Tibial nerve (tissue), 4 donors: ENCODE data around the gene LSP1. TPM values are rescaled to one million over a fixed set of nuclear protein-coding genes. Genes with fewer than 3 reads are reported as not detected.

Experiments
- DNase-seq, 2 donors: peaks; one replicate each; pipeline ENCODE4 v3.0.0-alpha.2; 2019; ENCODE audit warnings: low spot score in 2 of 2
- H3K27ac ChIP-seq, 4 donors: fragments of 200-600 bp; sonication (generic) in 3 of 4; one replicate each; pipeline ENCODE4 v1.5.1; 2017 to 2019; ENCODE audit warnings: mild to moderate bottlenecking in 1 of 4
- H3K27me3 ChIP-seq, 2 donors: fragments of 200-600 bp; sonication (generic) in 1 of 2; one replicate each; pipeline versions ENCODE4 v1.5.1 to v1.6.0; 2017 to 2019
- H3K36me3 ChIP-seq, 3 donors: fragments of 200-600 bp; sonication (generic); one replicate each; pipeline ENCODE4 v1.5.1; 2018 to 2019
- H3K4me1 ChIP-seq, 4 donors: fragments of 200-600 bp; sonication (generic) in 3 of 4; one replicate each; pipeline ENCODE4 v1.5.1; 2017 to 2019
- H3K4me3 ChIP-seq, 4 donors: fragments of 200-600 bp; sonication (generic) in 3 of 4; one replicate each; pipeline ENCODE4 v1.5.1; 2017 to 2019; ENCODE audit warnings: mild to moderate bottlenecking in 1 of 4, moderate library complexity in 1 of 4
- H3K9me3 ChIP-seq, 4 donors: fragments of 200-600 bp; sonication (generic) in 3 of 4; one replicate each; pipeline ENCODE4 v1.5.1; 2017 to 2019
- EP300 ChIP-seq, 2 donors: sonication (generic); formaldehyde crosslinking; IDR thresholded peaks; one replicate each; pipeline ENCODE4 v1.6.1; 2017; ENCODE audit warnings: antibody characterized with exemption in 2 of 2, mild to moderate bottlenecking in 1 of 2
- POLR2A ChIP-seq, 2 donors: fragments of 450-650 bp; IDR thresholded peaks; one replicate each; pipeline ENCODE4 v1.6.1; 2017; ENCODE audit warnings: antibody characterized with exemption in 2 of 2, mild to moderate bottlenecking in 2 of 2, moderate library complexity in 2 of 2
- WGBS, 2 donors: methylation state at CpG; one replicate each; pipeline ENCODE4 v1.1.5; 2018; 5-methylcytosine and 5-hydroxymethylcytosine counted together
- total RNA-seq, 4 donors: library from RNA; depleted of rRNA; stranded (reverse); fragments of >200 nt; gene quantifications; one replicate each; pipeline ENCODE4 v1.1.0, GENCODE V29; 2016
- TF ChIP-seq, protein P1 (sequence below), 5 experiments: fragments of 200-600 bp in 3 of 5; fragments of 450-650 bp in 2 of 5; sonication (generic) in 3 of 5; IDR thresholded peaks; one replicate each; pipeline ENCODE4 v1.5.1; 2016 to 2019; ENCODE audit warnings: antibody characterized with exemption in 5 of 5, mild to moderate bottlenecking in 3 of 5, moderate library complexity in 2 of 5

LSP1 gene
- total RNA-seq, 4 donors from 2014 or later: 36.9 to 69.0 (median 50.2) TPM

DNA sequence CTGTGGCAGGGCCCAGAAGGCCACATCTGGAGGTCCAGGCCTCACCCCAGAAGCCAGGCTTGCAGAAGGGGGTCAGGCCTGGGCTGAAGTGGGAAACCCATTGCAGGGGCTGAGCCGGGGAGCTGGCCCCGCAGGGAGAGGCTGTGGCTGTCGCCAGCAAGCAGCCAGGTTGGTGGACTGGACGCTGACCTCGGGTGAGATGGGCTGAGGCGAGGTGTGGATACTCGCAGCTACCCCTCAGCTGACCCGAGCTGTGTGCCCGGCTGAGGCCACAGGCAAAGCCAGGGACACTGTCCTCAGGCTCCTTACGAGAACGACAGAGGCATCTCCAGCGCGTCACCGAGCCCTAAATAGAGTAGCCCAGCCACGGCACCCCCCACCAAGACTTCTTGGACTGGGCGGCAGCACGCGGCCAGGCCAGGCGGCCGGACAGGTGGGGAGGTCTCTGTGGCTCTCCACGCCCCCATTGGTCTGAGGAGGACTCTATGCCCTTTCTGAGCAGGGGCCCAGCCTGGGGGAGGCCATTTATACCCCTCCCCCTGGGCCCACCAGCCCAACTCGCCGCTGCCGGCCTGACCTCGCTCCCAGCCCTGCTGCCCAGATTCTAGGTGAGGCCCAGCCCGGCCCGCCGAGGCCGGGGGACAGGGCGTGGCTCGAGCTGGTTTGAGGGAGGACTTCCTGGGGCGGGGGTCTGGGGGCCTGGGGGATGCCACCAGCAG, 14.3 kb upstream of the LSP1 start, which contains the start of gene TNNI2:
Gene TNNI2 (plus strand): TSS at position 556 of the 719 bp plus-strand sequence. CDS start 716 bp downstream, outside the sequence.
- DNase-seq: no peak
- H3K27ac ChIP-seq: peak within 1 kb of the TSS in 1 of 4 donors; percentile 34
- H3K27me3 ChIP-seq: no peaks in the 10 kb centered on the region
- WGBS, 2 donors: 84 to 89% methylated on average over 22 to 27 of the region's 32 CpGs
- no peaks in the 10 kb centered on the region for H3K36me3 ChIP-seq
- H3K4me1 ChIP-seq: peaks cover 0 to 15% (median 8%) of the 10 kb centered on the region in 4 donors
- no peak within 1 kb of the TSS for H3K4me3 ChIP-seq
- no peaks in the 10 kb centered on the region for H3K9me3 ChIP-seq
- TF ChIP-seq, protein P1, sequence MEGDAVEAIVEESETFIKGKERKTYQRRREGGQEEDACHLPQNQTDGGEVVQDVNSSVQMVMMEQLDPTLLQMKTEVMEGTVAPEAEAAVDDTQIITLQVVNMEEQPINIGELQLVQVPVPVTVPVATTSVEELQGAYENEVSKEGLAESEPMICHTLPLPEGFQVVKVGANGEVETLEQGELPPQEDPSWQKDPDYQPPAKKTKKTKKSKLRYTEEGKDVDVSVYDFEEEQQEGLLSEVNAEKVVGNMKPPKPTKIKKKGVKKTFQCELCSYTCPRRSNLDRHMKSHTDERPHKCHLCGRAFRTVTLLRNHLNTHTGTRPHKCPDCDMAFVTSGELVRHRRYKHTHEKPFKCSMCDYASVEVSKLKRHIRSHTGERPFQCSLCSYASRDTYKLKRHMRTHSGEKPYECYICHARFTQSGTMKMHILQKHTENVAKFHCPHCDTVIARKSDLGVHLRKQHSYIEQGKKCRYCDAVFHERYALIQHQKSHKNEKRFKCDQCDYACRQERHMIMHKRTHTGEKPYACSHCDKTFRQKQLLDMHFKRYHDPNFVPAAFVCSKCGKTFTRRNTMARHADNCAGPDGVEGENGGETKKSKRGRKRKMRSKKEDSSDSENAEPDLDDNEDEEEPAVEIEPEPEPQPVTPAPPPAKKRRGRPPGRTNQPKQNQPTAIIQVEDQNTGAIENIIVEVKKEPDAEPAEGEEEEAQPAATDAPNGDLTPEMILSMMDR (IDR thresholded peaks at IDR 0.05): no peak
- no peak for TF ChIP-seq POLR2A (IDR thresholded peaks at IDR 0.05)
- no peak for TF ChIP-seq EP300 (IDR thresholded peaks at IDR 0.05)

DNA sequence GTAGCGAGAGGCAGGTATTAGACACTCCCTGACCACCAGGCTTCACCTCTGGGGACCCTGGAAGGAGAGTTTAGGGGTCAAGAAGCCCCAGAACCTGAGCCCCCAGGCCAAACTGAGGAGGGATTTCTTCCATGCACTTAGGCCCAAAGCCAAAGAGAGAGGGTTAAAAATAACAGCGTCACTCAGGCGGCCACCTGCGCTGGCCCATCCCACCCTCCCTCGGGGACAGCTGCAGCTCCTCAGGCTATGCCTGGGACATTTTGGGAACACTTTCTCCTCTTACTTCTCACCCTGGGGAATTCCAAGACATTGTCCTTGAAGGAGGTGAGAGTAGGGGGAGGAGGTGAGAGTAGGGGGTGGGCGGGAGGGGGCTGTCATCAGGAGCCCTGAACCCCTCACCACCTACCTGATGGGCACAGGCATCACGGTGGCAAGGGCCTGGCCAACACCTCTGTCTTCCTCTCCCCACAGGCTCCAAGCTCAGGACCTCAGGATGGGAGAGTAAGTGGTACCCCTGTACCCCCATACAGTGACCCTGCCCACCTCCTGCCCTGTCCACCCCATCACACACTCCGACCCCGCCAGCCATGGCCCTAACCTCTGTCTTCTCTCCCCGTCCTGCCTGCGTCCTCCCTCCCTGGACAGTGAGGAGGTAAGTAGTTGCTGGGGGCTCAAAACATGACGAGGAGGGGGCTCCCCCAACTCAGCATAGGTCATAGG, 13.5 kb upstream of the LSP1 start:
- no peaks in the 10 kb centered on the region for H3K27me3 ChIP-seq
- DNase-seq: no peak
- no peak overlapping the region for H3K4me3 ChIP-seq
- H3K4me1 ChIP-seq: peaks cover 0 to 20% (median 10%) of the 10 kb centered on the region in 4 donors
- no peaks in the 10 kb centered on the region for H3K36me3 ChIP-seq
- H3K9me3 ChIP-seq: no peaks in the 10 kb centered on the region
- TF ChIP-seq, protein P1 (IDR thresholded peaks at IDR 0.05): no peak
- TF ChIP-seq EP300 (IDR thresholded peaks at IDR 0.05): no peak
- no peak for TF ChIP-seq POLR2A (IDR thresholded peaks at IDR 0.05)
- peak overlapping the region in 1 of 4 donors; percentile 3 for H3K27ac ChIP-seq
- WGBS, 2 donors: 77 to 81% methylated on average over 11 to 12 of the region's 12 CpGs

DNA sequence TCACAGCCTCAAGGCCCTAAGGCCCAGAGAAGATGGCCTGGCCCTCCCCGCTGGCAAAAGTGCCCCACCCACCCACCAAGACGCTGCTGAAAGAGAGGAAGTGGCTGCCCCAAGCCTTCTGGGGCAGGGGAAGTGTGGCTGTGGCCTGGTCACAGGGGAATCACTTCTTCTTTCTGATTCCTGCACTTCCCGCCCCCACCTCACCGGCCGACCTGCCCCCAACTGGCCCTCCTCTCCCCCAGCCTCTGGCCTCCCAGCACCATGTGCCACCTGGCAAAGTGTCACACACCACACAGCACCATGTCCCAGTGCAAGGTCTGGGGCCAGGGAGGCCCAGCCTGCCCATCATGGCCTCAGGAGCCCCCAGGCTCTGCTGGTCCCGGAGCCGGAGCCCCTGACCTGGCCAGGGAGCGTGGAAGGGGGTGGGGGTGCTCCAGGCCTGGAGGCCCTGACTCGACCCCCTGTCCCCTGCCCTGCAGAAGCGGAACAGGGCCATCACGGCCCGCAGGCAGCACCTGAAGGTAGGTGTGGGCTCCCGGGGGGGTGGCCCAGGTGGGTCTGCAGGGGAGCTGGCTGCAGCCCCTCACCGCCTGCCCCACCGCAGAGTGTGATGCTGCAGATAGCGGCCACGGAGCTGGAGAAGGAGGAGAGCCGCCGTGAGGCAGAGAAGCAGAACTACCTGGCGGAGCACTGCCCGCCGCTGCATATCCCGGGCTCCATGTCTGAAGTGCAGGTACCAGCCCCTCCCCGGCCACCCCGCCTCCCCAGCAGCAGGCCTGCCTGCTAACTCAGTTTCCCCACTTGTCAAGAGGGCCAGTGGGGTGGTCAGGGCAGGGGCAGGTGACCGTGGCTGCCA, 12.7 kb upstream of the LSP1 start:
- peak in 1 of 2 donors; percentile 44 for DNase-seq
- Histone ChIP-seq H3K27ac (peak overlapping the region in 2 of 4 donors; percentile 26 to 55), H3K36me3 (no peaks in the 10 kb centered on the region), H3K4me3 (peak overlapping the region in 1 of 4 donors; percentile 25), H3K9me3 (no peaks in the 10 kb centered on the region), H3K27me3 (no peaks in the 10 kb centered on the region), H3K4me1 (peaks cover 0 to 26% (median 13%) of the 10 kb centered on the region in 4 donors)
- WGBS, 2 donors: 72 to 79% methylated on average over 15 to 26 of the region's 26 CpGs
- TF ChIP-seq EP300 (IDR thresholded peaks at IDR 0.05) (peak; percentile 14 to 35), POLR2A (IDR thresholded peaks at IDR 0.05) (no peak)
- TF ChIP-seq, protein P1 (IDR thresholded peaks at IDR 0.05): no peak

DNA sequence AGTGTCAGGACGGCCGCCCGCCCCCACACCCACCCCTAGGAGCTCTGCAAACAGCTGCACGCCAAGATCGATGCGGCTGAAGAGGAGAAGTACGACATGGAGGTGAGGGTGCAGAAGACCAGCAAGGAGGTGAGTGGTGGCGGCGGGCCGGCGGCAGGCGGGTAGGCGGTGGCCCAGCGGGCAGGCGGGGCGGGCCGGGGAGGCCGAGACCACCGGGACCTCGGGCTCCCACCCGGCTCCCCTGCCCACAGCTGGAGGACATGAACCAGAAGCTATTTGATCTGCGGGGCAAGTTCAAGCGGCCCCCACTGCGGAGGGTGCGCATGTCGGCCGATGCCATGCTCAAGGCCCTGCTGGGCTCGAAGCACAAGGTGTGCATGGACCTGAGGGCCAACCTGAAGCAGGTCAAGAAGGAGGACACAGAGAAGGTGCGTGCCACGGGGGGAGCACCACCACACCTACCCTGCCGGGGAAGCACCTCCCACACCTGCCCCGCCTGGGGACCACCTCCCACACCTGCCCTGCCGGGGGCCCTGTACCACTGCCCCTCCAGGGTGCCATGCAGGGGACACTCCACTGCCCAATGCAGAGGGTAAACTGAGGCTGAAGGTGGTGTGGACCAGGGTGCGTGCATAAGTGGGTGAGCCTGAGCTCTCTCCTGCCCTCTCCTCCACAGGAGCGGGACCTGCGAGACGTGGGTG, 12.0 kb upstream of the LSP1 start:
- H3K4me1 ChIP-seq: peaks cover 0 to 33% (median 16%) of the 10 kb centered on the region in 4 donors
- no peaks in the 10 kb centered on the region for H3K36me3 ChIP-seq
- 86% methylated on average over 29 to 37 of the region's 37 CpGs for WGBS, 2 donors
- H3K9me3 ChIP-seq: no peaks in the 10 kb centered on the region
- TF ChIP-seq POLR2A (IDR thresholded peaks at IDR 0.05): no peak
- no peak for TF ChIP-seq EP300 (IDR thresholded peaks at IDR 0.05)
- TF ChIP-seq, protein P1 (IDR thresholded peaks at IDR 0.05): no peak
- no peak for DNase-seq
- H3K27ac ChIP-seq: no peak overlapping the region
- H3K4me3 ChIP-seq: no peak overlapping the region
- H3K27me3 ChIP-seq: no peaks in the 10 kb centered on the region
